ENCODE data around the gene CELSR2. TPM values are rescaled to one million over a fixed set of nuclear protein-coding genes. Genes with fewer than 3 reads are reported as not detected.

Gene CELSR2
- total RNA-seq, 1 experiment from 2014 or later = 17.1 TPM

DNA sequence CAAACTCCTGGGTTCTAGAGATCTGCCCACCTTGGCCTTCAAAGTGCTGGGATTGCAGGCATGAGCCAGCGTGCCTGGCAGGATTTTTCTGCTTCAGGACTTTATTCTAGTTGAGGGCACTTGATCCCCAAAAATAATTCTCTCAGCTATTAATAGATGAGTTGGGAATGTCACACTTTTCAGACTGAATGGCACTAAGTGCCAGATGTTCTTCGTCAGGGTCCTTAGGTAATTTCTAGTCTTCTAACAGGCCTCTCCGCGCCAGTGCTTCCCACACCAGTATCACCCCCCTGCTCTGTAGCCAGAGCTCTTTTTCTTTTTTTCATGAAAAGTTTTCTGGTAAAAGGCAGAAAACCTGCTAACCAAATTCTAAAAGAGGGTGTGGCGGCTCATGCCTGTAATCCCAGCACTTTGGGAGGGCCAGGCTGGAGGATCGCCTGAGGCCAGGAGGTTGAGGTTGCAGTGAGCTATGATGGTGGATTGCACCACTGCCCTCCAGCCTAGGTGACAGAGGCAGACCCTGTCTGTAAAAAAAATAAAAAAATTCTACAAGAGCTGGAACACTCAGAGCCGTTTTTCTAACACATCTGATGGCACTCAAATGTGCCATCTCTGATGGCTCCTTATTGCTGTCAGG lies 41.8 kb upstream of the CELSR2 start:
- Histone ChIP-seq H3K79me2 (ENCODE audit: insufficient read depth, low read length) (no peaks in the 10 kb centered on the region), H2AFZ (ENCODE audit: low read depth, low read length, poor library complexity, severe bottlenecking) (no peak overlapping the region), H3K27me3 (ENCODE audit: insufficient read depth, low read length) (no peaks in the 10 kb centered on the region), H3K27ac (ENCODE audit: low read depth, low read length) (no peak overlapping the region), H3K9me3 (ENCODE audit: control insufficient read depth in 1 of 2, insufficient read depth in 1 of 2, low read depth in 1 of 2, low read length in 2 of 2) (no peaks in the 10 kb centered on the region), H3K9me2 (ENCODE audit: insufficient read depth) (no peaks in the 10 kb centered on the region), H3K9ac (ENCODE audit: low read length) (no peak overlapping the region), H3K4me1 (ENCODE audit: control insufficient read depth in 1 of 2, insufficient read depth in 2 of 2, low read length in 2 of 2) (no peaks in the 10 kb centered on the region), H4K20me1 (ENCODE audit: insufficient read depth) (no peaks in the 10 kb centered on the region), H3K4me3 (replicated peaks in 1 of 2; ENCODE audit: low read depth in 1 of 2, low read length in 2 of 2) (no peak overlapping the region), H3K4me2 (ENCODE audit: low read length) (no peak overlapping the region), H3K36me3 (ENCODE audit: control insufficient read depth in 1 of 2, insufficient read depth in 2 of 2, low read length in 2 of 2) (no peaks in the 10 kb centered on the region)
- TF ChIP-seq MAX (IDR thresholded peaks at IDR 0.05) (no peak), SP1 (IDR thresholded peaks at IDR 0.05; ENCODE audit: low read depth) (no peak)
- ChIA-PET POLR2A (no interaction called here), CTCF (interaction anchor here (1.2 kb wide), 1 partner anchor 9 kb away, joined by 4 read pairs; no protein-coding TSS in a partner anchor), RAD21 (ENCODE audit: low non-redundant PET in 1 of 2, low total read pairs in 2 of 2, uncharacterized antibody in 2 of 2, unreplicated experiment in 2 of 2) (no interaction called here)
- no TSS peak for BruUV-seq (replicated peaks)
- no peak for DNase-seq (ENCODE audit: low read depth, low spot score)
- no peak for ATAC-seq
- intact Hi-C loops (cut with micrococcal nuclease) = loop anchor here (10.0 kb wide), 1 partner anchor 327 kb away; the partner anchor contains the start of gene GPR61

DNA sequence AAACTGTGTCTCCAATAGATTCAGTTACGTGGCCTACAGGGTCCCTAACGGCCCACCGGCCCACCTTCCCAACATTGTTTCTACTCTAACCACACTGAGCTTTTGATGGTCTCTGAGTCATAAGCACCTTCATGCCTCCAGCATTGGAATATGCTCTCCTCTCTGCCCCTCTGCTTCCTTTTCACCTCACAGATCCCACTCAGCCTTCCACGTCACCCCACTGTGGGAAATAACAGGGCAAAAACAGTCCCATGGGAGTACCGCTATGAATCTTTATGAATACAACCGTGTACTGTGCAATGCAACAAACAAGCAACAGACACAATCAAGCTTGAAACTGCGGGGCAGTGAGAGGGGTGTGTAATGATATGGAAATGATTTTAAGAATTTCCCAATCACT lies 40.9 kb upstream of the CELSR2 start:
- POLR2A ChIA-PET = interaction anchor here (0.5 kb wide), 1 partner anchor 10 kb away, joined by 3 read pairs; no protein-coding TSS in a partner anchor
- Histone ChIP-seq H2AFZ (ENCODE audit: low read depth, low read length, poor library complexity, severe bottlenecking) (no peak overlapping the region), H3K4me1 (ENCODE audit: control insufficient read depth in 1 of 2, insufficient read depth in 2 of 2, low read length in 2 of 2) (peaks cover 0 to 4% of the 10 kb centered on the region in 2 experiments; a peak in 2 of 4 replicates), H3K79me2 (ENCODE audit: insufficient read depth, low read length) (no peaks in the 10 kb centered on the region), H4K20me1 (ENCODE audit: insufficient read depth) (no peaks in the 10 kb centered on the region), H3K36me3 (ENCODE audit: control insufficient read depth in 1 of 2, insufficient read depth in 2 of 2, low read length in 2 of 2) (no peaks in the 10 kb centered on the region), H3K4me2 (ENCODE audit: low read length) (no peak overlapping the region), H3K9me3 (ENCODE audit: control insufficient read depth in 1 of 2, insufficient read depth in 1 of 2, low read depth in 1 of 2, low read length in 2 of 2) (no peaks in the 10 kb centered on the region), H3K4me3 (replicated peaks in 1 of 2; ENCODE audit: low read depth in 1 of 2, low read length in 2 of 2) (no peak overlapping the region), H3K27ac (ENCODE audit: low read depth, low read length) (no peak overlapping the region), H3K9me2 (ENCODE audit: insufficient read depth) (no peaks in the 10 kb centered on the region), H3K27me3 (ENCODE audit: insufficient read depth, low read length) (no peaks in the 10 kb centered on the region), H3K9ac (ENCODE audit: low read length) (no peak overlapping the region)
- RAD21 ChIA-PET (ENCODE audit: low non-redundant PET in 1 of 2, low total read pairs in 2 of 2, uncharacterized antibody in 2 of 2, unreplicated experiment in 2 of 2) = no interaction called here
- BruUV-seq (replicated peaks) = no TSS peak
- DNase-seq (ENCODE audit: low read depth, low spot score) (no peak), ATAC-seq (no peak)
- intact Hi-C loops (cut with micrococcal nuclease) = loop anchor here (10.0 kb wide), 1 partner anchor 326 kb away; the partner anchor contains the start of gene GPR61
- CTCF ChIA-PET = no interaction called here
- TF ChIP-seq JUND (IDR thresholded peaks at IDR 0.05) (no peak), EZH2phosphoT487 (IDR thresholded peaks at IDR 0.05; ENCODE audit: borderline replicate concordance) (no peak), CBX3 (IDR thresholded peaks at IDR 0.05; ENCODE audit: low read depth) (no peak), MAX (IDR thresholded peaks at IDR 0.05) (no peak), SIN3A (IDR thresholded peaks at IDR 0.05; ENCODE audit: low read depth) (no peak), SP1 (IDR thresholded peaks at IDR 0.05; ENCODE audit: low read depth) (no peak), CTCF (IDR thresholded peaks at IDR 0.05 in 2 of 3, conservative IDR thresholded peaks at IDR 0.05 in 1 of 3; ENCODE audit: borderline replicate concordance in 1 of 3, insufficient read depth in 1 of 3, low read depth in 2 of 3, low read length in 2 of 3) (no peak), POLR2AphosphoS5 (IDR thresholded peaks at IDR 0.05; ENCODE audit: low read depth, low read length) (no peak), REST (IDR thresholded peaks at IDR 0.05; ENCODE audit: low read depth) (no peak)
- TF ChIP-seq, protein P1, sequence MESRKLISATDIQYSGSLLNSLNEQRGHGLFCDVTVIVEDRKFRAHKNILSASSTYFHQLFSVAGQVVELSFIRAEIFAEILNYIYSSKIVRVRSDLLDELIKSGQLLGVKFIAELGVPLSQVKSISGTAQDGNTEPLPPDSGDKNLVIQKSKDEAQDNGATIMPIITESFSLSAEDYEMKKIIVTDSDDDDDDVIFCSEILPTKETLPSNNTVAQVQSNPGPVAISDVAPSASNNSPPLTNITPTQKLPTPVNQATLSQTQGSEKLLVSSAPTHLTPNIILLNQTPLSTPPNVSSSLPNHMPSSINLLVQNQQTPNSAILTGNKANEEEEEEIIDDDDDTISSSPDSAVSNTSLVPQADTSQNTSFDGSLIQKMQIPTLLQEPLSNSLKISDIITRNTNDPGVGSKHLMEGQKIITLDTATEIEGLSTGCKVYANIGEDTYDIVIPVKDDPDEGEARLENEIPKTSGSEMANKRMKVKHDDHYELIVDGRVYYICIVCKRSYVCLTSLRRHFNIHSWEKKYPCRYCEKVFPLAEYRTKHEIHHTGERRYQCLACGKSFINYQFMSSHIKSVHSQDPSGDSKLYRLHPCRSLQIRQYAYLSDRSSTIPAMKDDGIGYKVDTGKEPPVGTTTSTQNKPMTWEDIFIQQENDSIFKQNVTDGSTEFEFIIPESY (IDR thresholded peaks at IDR 0.05; ENCODE audit: extremely low read depth, insufficient replicate concordance, low read length) = no peak
